Fibroblast of mammary gland (primary cell): Measurements from ENCODE around the gene AGBL5.

Experiments
- DNase-seq: peaks from one replicate; pipeline ENCODE4 v3.0.0-alpha.2; 2010; ENCODE audit warnings: low read depth
- H3K4me3 ChIP-seq: 2 replicates; pipeline ENCODE4 v1.5.1; 2011; ENCODE audit warnings: low read depth, mild to moderate bottlenecking, low read length, moderate library complexity; ENCODE audit not compliant: control insufficient read depth
- TF ChIP-seq, protein P1 (sequence below): conservative IDR thresholded peaks from 2 replicates; pipeline ENCODE4 v1.5.1; 2011; ENCODE audit warnings: low read depth, low read length, inconsistent platforms; ENCODE audit not compliant: control insufficient read depth, insufficient read depth

Gene AGBL5

DNA sequence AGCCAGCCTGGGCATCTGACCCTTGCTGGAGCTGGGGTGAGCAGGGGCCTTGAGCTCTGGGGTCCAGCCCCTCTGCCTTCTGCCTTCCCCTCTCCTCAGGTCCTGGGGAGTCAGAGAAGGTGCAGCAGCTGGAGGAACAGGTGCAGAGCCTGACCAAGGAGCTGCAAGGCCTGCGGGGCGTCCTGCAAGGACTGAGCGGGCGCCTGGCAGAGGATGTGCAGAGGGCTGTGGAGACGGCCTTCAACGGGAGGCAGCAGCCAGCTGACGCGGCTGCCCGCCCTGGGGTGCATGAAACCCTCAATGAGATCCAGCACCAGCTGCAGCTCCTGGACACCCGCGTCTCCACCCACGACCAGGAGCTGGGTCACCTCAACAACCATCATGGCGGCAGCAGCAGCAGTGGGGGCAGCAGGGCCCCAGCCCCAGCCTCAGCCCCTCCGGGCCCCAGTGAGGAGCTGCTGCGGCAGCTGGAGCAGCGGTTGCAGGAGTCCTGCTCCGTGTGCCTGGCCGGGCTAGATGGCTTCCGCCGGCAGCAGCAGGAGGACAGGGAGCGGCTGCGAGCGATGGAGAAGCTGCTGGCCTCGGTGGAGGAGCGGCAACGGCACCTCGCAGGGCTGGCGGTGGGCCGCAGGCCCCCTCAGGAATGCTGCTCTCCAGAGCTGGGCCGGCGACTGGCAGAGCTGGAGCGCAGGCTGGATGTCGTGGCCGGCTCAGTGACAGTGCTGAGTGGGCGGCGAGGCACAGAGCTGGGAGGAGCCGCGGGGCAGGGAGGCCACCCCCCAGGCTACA, 30.7 kb downstream of the AGBL5 start:
- no peak for DNase-seq
- no peak overlapping the region for H3K4me3 ChIP-seq
- TF ChIP-seq, protein P1, sequence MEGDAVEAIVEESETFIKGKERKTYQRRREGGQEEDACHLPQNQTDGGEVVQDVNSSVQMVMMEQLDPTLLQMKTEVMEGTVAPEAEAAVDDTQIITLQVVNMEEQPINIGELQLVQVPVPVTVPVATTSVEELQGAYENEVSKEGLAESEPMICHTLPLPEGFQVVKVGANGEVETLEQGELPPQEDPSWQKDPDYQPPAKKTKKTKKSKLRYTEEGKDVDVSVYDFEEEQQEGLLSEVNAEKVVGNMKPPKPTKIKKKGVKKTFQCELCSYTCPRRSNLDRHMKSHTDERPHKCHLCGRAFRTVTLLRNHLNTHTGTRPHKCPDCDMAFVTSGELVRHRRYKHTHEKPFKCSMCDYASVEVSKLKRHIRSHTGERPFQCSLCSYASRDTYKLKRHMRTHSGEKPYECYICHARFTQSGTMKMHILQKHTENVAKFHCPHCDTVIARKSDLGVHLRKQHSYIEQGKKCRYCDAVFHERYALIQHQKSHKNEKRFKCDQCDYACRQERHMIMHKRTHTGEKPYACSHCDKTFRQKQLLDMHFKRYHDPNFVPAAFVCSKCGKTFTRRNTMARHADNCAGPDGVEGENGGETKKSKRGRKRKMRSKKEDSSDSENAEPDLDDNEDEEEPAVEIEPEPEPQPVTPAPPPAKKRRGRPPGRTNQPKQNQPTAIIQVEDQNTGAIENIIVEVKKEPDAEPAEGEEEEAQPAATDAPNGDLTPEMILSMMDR: no peak

DNA sequence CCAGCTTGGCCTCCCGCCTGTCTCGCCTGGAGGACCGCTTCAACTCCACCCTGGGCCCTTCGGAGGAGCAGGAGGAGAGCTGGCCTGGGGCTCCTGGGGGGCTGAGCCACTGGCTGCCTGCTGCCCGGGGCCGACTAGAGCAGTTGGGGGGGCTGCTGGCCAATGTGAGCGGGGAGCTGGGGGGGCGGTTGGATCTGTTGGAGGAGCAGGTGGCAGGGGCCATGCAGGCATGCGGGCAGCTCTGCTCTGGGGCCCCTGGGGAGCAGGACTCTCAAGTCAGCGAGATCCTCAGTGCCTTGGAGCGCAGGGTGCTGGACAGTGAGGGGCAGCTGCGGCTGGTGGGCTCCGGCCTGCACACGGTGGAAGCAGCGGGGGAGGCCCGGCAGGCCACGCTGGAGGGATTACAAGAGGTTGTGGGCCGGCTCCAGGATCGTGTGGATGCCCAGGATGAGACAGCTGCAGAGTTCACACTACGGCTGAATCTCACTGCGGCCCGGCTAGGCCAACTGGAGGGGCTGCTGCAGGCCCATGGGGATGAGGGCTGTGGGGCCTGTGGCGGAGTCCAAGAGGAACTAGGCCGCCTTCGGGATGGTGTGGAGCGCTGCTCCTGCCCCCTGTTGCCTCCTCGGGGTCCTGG, 31.4 kb downstream of the AGBL5 start:
- no peak for DNase-seq
- no peak overlapping the region for H3K4me3 ChIP-seq
- TF ChIP-seq, protein P1: no peak

DNA sequence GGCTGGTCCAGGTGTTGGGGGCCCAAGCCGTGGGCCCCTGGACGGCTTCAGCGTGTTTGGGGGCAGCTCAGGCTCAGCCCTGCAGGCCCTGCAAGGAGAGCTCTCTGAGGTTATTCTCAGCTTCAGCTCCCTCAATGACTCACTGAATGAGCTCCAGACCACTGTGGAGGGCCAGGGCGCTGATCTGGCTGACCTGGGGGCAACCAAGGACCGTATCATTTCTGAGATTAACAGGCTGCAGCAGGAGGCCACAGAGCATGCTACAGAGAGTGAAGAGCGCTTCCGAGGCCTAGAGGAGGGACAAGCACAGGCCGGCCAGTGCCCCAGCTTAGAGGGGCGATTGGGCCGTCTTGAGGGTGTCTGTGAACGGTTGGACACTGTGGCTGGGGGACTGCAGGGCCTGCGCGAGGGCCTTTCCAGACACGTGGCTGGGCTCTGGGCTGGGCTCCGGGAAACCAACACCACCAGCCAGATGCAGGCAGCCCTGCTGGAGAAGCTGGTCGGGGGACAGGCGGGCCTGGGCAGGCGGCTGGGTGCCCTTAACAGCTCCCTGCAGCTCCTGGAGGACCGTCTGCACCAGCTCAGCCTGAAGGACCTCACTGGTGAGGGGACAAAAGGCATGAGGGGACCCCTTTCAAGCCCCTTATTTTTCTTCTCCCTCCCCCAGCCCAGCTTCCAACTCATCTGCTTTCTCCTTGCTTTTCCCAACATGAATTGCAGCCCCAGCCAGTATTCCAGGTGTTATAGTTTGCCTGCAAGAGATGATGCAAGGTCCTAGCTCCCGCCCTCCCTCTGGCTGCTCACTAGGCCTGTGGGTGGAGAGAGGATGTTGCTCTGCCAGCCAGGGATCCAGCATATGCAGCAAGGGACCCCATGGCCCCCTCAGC, 32.2 kb downstream of the AGBL5 start:
- TF ChIP-seq, protein P1: no peak

DNA sequence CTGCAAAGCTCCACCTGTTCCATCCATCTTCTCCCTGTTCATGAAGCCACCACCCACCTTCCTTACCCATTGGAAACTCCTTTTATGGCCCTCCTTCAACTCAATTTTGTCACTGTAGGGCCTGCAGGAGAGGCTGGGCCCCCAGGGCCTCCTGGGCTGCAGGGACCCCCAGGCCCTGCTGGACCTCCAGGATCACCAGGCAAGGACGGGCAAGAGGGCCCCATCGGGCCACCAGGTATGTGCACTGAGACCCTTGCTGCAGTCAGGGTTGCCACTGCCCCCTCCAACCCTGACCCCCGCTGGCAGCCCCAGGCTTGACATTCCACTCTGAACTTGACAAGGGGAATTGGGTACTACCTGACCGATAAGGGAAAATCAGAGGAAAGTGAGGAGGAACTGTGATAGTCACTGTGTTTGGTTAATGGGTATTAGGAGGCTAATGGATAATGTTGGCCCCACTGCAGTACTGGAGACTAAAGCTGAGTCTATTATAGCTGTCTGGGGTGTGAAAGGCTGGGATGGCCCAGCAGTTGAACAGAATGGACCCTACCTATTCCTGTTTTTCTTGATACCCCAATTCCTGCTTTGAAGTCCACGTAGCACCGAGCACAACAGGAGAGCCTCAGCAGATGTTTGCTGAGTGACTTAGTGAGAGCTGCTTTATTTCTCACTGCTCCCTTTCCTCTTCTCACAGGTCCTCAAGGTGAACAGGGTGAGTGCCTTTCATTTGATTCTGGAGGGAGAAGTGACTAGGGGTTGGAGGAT, 33.0 kb downstream of the AGBL5 start:
- TF ChIP-seq, protein P1: no peak
- DNase-seq: no peak
- H3K4me3 ChIP-seq: no peak overlapping the region

More for the DNA sequence above, 32.2 kb downstream of the AGBL5 start:
- H3K4me3 ChIP-seq: no peak overlapping the region
- no peak for DNase-seq

DNA sequence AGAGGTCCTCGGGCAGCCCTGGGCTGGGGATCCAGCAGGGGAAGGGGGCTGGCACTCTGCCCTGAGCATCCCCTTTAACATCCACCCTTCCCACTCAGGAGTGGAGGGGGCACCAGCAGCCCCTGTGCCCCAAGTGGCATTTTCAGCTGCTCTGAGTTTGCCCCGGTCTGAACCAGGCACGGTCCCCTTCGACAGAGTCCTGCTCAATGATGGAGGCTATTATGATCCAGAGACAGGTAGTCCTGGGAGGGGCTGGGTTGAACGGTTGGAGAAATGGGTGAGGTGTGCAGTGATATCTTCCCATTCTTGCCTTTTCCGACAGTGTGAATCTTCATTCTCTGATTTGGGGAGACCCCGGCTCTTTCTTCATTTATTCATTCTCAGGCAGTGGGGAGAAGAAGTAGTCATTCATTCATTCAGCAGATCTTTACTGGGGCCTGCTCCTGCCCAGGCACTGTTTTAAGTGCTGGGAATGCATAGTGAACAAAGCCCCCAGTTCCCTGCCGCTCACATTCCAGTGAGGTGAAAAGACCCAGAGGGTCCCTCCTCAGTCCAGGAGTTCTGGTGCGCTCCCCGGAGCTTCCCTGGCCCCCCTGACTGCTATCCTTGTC, 33.7 kb downstream of the AGBL5 start:
- peak overlapping the region; percentile 43 for H3K4me3 ChIP-seq
- no peak for DNase-seq
- TF ChIP-seq, protein P1: no peak
